K562 (cell line): ENCODE measurements around the gene TCHP. TPM values are rescaled to one million over a fixed set of nuclear protein-coding genes. Genes with fewer than 3 reads are reported as not detected.
A peak's percentile ranks its signal among the peaks of the same experiment; 100 is the strongest.

Source experiments
- CBX3 ChIP-seq, 2 experiments: IDR thresholded peaks; 1 replicate in 1 of 2; 2 replicates in 1 of 2; pipeline ENCODE4 v1.6.1; 2012; ENCODE audit warnings: inconsistent platforms in 2 of 2, low read length in 2 of 2, borderline replicate concordance in 1 of 2, control low read depth in 1 of 2
- CREB5 ChIP-seq: fragments of 250-450 bp; sonication (Bioruptor Pico); IDR thresholded peaks from 2 replicates; pipeline ENCODE4 v1.5.0; 2020; ENCODE audit warnings: mild to moderate bottlenecking
- DLX4 ChIP-seq: fragments of 250-450 bp; sonication (Bioruptor Pico); IDR thresholded peaks from 2 replicates; pipeline ENCODE4 v1.6.1; 2021; ENCODE audit warnings: mild to moderate bottlenecking
- ETS2 ChIP-seq: IDR thresholded peaks from 2 replicates; pipeline ENCODE4 v1.6.1; 2016; ENCODE audit warnings: borderline replicate concordance, missing genetic modification characterization, mild to moderate bottlenecking, moderate library complexity, missing compliant biosample characterization; ENCODE audit not compliant: poor library complexity, severe bottlenecking
- FOXO4 ChIP-seq: fragments of 450-650 bp; formaldehyde crosslinking; IDR thresholded peaks from 2 replicates; pipeline ENCODE4 v1.4.0; 2020; ENCODE audit warnings: mild to moderate bottlenecking, moderate library complexity
- HDAC3 ChIP-seq: fragments of 450-650 bp; IDR thresholded peaks from 2 replicates; pipeline ENCODE4 v1.6.1; 2018; ENCODE audit warnings: borderline replicate concordance, mild to moderate bottlenecking, moderate library complexity; ENCODE audit not compliant: partially characterized antibody
- MCM5 ChIP-seq: fragments of 450-650 bp; IDR thresholded peaks from 2 replicates; pipeline ENCODE4 v1.6.1; 2016; ENCODE audit warnings: low read depth
- PATZ1 ChIP-seq: fragments of 250-450 bp; sonication (Bioruptor Pico); IDR thresholded peaks from 2 replicates; pipeline ENCODE4 v1.5.0; 2020; ENCODE audit warnings: mild to moderate bottlenecking, borderline replicate concordance
- PHF8 ChIP-seq: fragments of 200-600 bp; sonication (generic); IDR thresholded peaks from 2 replicates; pipeline ENCODE4 v1.6.1; 2012; ENCODE audit warnings: mixed run types, mild to moderate bottlenecking, inconsistent platforms, low read length, moderate library complexity, borderline replicate concordance
- RBM15 ChIP-seq: fragments of 200-400 bp; formaldehyde crosslinking; IDR thresholded peaks from 2 replicates; pipeline ENCODE4 v1.6.1; 2018; ENCODE audit warnings: mild to moderate bottlenecking, low read length, moderate library complexity; ENCODE audit not compliant: insufficient read depth
- SMARCB1 ChIP-seq: IDR thresholded peaks from 2 replicates; pipeline ENCODE4 v1.6.1; 2011; ENCODE audit warnings: improper control_type of control experiment, low read depth; ENCODE audit not compliant: insufficient read length
- SPI1 ChIP-seq: IDR thresholded peaks from 2 replicates; pipeline ENCODE4 v1.6.1; 2011; ENCODE audit warnings: low read depth, low read length, control low read depth, borderline replicate concordance
- TEAD2 ChIP-seq: fragments of 450-650 bp; IDR thresholded peaks from 2 replicates; pipeline ENCODE4 v1.6.1; 2016; ENCODE audit warnings: missing genetic modification characterization, control low read depth, missing compliant biosample characterization
- TRIM25 ChIP-seq: fragments of 450-650 bp; IDR thresholded peaks from 2 replicates; pipeline ENCODE4 v1.7.0; 2016; ENCODE audit warnings: borderline replicate concordance
- USF1 ChIP-seq: sonication (generic); formaldehyde crosslinking; IDR thresholded peaks from 2 replicates; pipeline ENCODE4 v1.9.0; 2022; ENCODE audit warnings: mild to moderate bottlenecking, missing genetic modification reagents
- XRCC3 ChIP-seq: fragments of 450-650 bp; IDR thresholded peaks from 2 replicates; pipeline ENCODE4 v1.6.1; 2017; ENCODE audit warnings: mild to moderate bottlenecking, moderate library complexity
- ZFP36 ChIP-seq: fragments of 150-350 bp; IDR thresholded peaks from 2 replicates; pipeline ENCODE4 v1.6.1; 2018; ENCODE audit warnings: low read length, low read depth; ENCODE audit not compliant: partially characterized antibody
- polyA plus RNA-seq, 8 experiments: library from polyadenylated mRNA; depleted of rRNA in 4 of 8; stranded (reverse) in 5 of 8; unstranded in 3 of 8; fragments of >200 nt; fragmentation: Nextera tagmentation in 2 of 8; fragmentation: Illumina TruSeq in 1 of 8; extraction: Ambion mirVana in 2 of 8; extraction: Trizol in 1 of 8; gene quantifications; 2 replicates each; pipeline versions ENCODE4 v1.2.1 to v1.2.3, GENCODE V29; 2011 to 2014; ENCODE audit warnings: inconsistent platforms in 1 of 8, missing spikeins in 1 of 8
- total RNA-seq, 7 experiments: library from RNA; depleted of rRNA in 6 of 7; stranded (reverse); fragments of >200 nt in 6 of 7; fragmentation: Illumina TruSeq in 2 of 7; extraction: Trizol in 2 of 7; gene quantifications; 2 replicates each; pipeline versions ENCODE4 v1.2.1 to v1.2.3, GENCODE V29; 2011 to 2021; ENCODE audit warnings: low replicate concordance in 1 of 7

TCHP gene
- total and polyA plus RNA-seq, 9 of the 15 experiments (the other 6 are each of a cell fraction or from before 2014, with no cell fraction given): 3.4 to 30.4 (median 19.7) TPM

- no peak for TF ChIP-seq FOXO4
- no peak for TF ChIP-seq CREB5 (CRISPR knock-in tag)
- 0 out of 2 replicates have a peak, but pooled peaks have one; percentile 0 for TF ChIP-seq SPI1
- no peak for TF ChIP-seq DLX4
- TF ChIP-seq XRCC3: no peak
- no peak for TF ChIP-seq RBM15
- no peak for TF ChIP-seq ZFP36
- TF ChIP-seq TRIM25: no peak
- no peak for TF ChIP-seq SMARCB1
- TF ChIP-seq USF1 (CRISPR knock-in tag): peak; percentile 44
- TF ChIP-seq PHF8: peak; percentile 72; the same call in 1 of the 2 replicates
- no peak for TF ChIP-seq PATZ1 (CRISPR knock-in tag)
- no peak for TF ChIP-seq ETS2 (tag)
- no peak for TF ChIP-seq MCM5
- TF ChIP-seq HDAC3: no peak
- 0 out of 2 replicates have a peak, but pooled peaks have one; percentile 37 for TF ChIP-seq TEAD2 (tag)
- peak in 1 of 2 experiments; percentile 77; a peak in 1 of 3 replicates for TF ChIP-seq CBX3 (IDR thresholded peaks at IDR 0.05; ENCODE audit: borderline replicate concordance in 1 of 2, low read length in 2 of 2)
These were observed at the start of gene TCHP (continued) for GRCh38 chr12:109899783-109900751.
